Loucy (cell line): ENCODE data around the gene RBM10.

Source experiments
- H2AFZ ChIP-seq: fragments of 200-600 bp; sonication (generic); 2 replicates; pipeline ENCODE4 v1.6.0; 2016; ENCODE audit warnings: antibody characterized with exemption, mild to moderate bottlenecking, low read length, moderate library complexity
- H3F3A ChIP-seq: fragments of 200-600 bp; 2 replicates; pipeline ENCODE4 v1.6.0; 2016; ENCODE audit warnings: antibody characterized with exemption, low read depth, mild to moderate bottlenecking
- H3K27me3 ChIP-seq: fragments of 200-600 bp; sonication (generic); 2 replicates; pipeline ENCODE4 v1.6.1; 2014; ENCODE audit warnings: low read length, mild to moderate bottlenecking; ENCODE audit not compliant: insufficient read depth, poor library complexity, severe bottlenecking
- H3K36me3 ChIP-seq: fragments of 200-600 bp; sonication (generic); 2 replicates; pipeline ENCODE4 v1.6.1; 2016; ENCODE audit warnings: low read length; ENCODE audit not compliant: insufficient read depth
- H3K4me1 ChIP-seq: fragments of 200-600 bp; sonication (generic); 2 replicates; pipeline ENCODE4 v1.5.1; 2014; ENCODE audit warnings: low read length, mild to moderate bottlenecking; ENCODE audit not compliant: insufficient read depth, poor library complexity, severe bottlenecking
- H3K4me2 ChIP-seq: fragments of 200-600 bp; sonication (generic); 2 replicates; pipeline ENCODE4 v1.6.0; 2014; ENCODE audit warnings: antibody characterized with exemption, low read length, low read depth, mild to moderate bottlenecking; ENCODE audit not compliant: poor library complexity, severe bottlenecking
- H3K4me3 ChIP-seq: fragments of 200-600 bp; sonication (generic); 2 replicates; pipeline ENCODE4 v1.5.1; 2014; ENCODE audit warnings: low read length, mild to moderate bottlenecking, mixed read lengths; ENCODE audit not compliant: poor library complexity, severe bottlenecking
- H3K79me2 ChIP-seq: fragments of 200-600 bp; sonication (generic); 2 replicates; pipeline ENCODE4 v1.6.1; 2014; ENCODE audit warnings: low read length; ENCODE audit not compliant: insufficient read depth
- H3K9ac ChIP-seq: fragments of 200-600 bp; sonication (generic); 2 replicates; pipeline ENCODE4 v1.6.0; 2014; ENCODE audit warnings: mild to moderate bottlenecking, low read depth, low read length, moderate library complexity; ENCODE audit not compliant: poor library complexity, severe bottlenecking
- H3K9me2 ChIP-seq: fragments of 200-600 bp; sonication (generic); replicated peaks from 2 replicates; pipeline ENCODE4 v1.6.1; 2016; ENCODE audit warnings: low read depth, low read length, mixed read lengths
- H3K9me3 ChIP-seq: fragments of 200-600 bp; sonication (generic); 2 replicates; pipeline ENCODE4 v1.6.1; 2014; ENCODE audit warnings: mild to moderate bottlenecking, antibody characterized with exemption, low read length, low read depth; ENCODE audit not compliant: insufficient read depth
- H4K20me1 ChIP-seq: fragments of 200-600 bp; sonication (generic); 2 replicates; pipeline ENCODE4 v1.6.0; 2014; ENCODE audit warnings: antibody characterized with exemption, low read length, mild to moderate bottlenecking; ENCODE audit not compliant: insufficient read depth, poor library complexity, severe bottlenecking
- EZH2phosphoT487 ChIP-seq: fragments of 200-600 bp; IDR thresholded peaks from 2 replicates; pipeline ENCODE4 v1.6.1; 2018; ENCODE audit warnings: antibody characterized with exemption, mild to moderate bottlenecking, moderate library complexity, borderline replicate concordance
- TF ChIP-seq, protein P1 (sequence below): fragments of 200-600 bp; sonication (generic); conservative IDR thresholded peaks from 2 replicates; pipeline ENCODE4 v1.5.1; 2014; ENCODE audit warnings: mild to moderate bottlenecking, antibody characterized with exemption, low read length

Gene RBM10

DNA sequence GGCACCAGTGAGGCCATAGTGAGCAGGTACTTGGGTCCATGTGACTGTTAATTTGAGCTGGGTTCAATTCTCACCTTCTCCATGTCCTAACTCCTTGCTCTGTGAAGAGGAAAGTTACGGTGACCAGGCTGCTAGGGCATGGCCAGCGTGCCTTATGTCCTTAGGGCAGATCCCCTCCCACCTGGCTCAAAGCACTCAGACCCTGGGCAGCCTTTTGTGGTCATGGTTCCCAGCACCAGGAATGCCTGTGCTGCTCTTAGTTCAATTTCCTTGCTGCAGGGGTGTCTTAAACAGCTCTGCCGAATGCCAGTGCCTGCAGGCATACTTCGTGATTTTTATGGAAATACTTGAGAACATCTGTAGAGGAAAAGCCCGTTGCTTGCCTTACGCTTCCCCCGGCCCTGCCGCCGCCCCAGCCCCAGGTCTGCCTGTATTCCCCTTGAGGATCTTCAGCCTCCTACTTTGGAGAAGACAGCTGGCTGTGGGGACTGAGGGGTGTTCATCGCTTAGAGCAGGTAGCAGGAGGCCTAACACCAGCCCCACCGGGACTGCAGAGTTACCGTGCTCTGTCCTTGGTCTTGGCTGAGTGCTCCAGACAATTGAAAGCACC, 70.4 kb downstream of the RBM10 start:
- Histone ChIP-seq H3K36me3 (peaks cover 45% of the 10 kb centered on the region; the same call in 1 of the 2 replicates), H3K9ac (no peak overlapping the region), H3F3A (no peaks in the 10 kb centered on the region), H3K27me3 (peaks cover 4% of the 10 kb centered on the region), H4K20me1 (peaks cover 17% of the 10 kb centered on the region), H3K9me3 (no peaks in the 10 kb centered on the region), H3K4me2 (no peak overlapping the region), H3K79me2 (peaks cover 19% of the 10 kb centered on the region), H3K9me2 (no peaks in the 10 kb centered on the region), H3K4me1 (peaks cover 6% of the 10 kb centered on the region), H3K4me3 (no peak overlapping the region), H2AFZ (no peak overlapping the region)
- TF ChIP-seq EZH2phosphoT487 = no peak
- TF ChIP-seq, protein P1, sequence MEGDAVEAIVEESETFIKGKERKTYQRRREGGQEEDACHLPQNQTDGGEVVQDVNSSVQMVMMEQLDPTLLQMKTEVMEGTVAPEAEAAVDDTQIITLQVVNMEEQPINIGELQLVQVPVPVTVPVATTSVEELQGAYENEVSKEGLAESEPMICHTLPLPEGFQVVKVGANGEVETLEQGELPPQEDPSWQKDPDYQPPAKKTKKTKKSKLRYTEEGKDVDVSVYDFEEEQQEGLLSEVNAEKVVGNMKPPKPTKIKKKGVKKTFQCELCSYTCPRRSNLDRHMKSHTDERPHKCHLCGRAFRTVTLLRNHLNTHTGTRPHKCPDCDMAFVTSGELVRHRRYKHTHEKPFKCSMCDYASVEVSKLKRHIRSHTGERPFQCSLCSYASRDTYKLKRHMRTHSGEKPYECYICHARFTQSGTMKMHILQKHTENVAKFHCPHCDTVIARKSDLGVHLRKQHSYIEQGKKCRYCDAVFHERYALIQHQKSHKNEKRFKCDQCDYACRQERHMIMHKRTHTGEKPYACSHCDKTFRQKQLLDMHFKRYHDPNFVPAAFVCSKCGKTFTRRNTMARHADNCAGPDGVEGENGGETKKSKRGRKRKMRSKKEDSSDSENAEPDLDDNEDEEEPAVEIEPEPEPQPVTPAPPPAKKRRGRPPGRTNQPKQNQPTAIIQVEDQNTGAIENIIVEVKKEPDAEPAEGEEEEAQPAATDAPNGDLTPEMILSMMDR = no peak

DNA sequence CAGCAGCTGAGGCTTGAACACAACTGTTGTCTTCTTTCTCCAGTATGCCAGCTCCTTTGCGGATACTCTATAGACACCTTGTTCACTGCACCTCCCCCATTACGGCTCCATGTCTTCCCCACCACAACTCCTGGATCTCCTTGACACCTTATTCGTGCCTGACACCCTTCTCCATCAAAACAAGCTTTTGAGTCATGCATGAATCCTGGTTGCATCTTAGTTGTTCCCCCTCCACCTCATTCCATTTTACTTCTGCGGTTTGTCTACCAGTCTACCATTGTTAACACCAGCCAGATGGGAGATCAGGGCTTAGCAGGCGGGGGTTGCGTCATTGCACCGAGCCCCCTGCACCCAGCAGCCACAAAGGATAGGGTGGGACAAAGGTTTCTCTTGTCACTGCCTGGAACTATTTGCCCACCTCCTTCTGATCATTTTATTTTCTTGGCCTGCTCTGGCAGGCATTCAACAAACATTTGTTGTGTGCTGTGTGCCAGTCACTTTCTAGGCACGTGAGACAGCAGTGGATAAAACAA, 71.4 kb downstream of the RBM10 start:
- peaks cover 30% of the 10 kb centered on the region for H3K79me2 ChIP-seq
- no peak overlapping the region for H3K9ac ChIP-seq
- H2AFZ ChIP-seq = no peak overlapping the region
- H3F3A ChIP-seq = no peaks in the 10 kb centered on the region
- peaks cover 35% of the 10 kb centered on the region; the same call in 1 of the 2 replicates for H3K36me3 ChIP-seq
- H3K4me2 ChIP-seq = no peak overlapping the region
- H3K4me1 ChIP-seq = peaks cover 10% of the 10 kb centered on the region
- H4K20me1 ChIP-seq = peaks cover 28% of the 10 kb centered on the region
- H3K9me3 ChIP-seq = no peaks in the 10 kb centered on the region
- no peak overlapping the region for H3K4me3 ChIP-seq
- TF ChIP-seq EZH2phosphoT487 = no peak
- TF ChIP-seq, protein P1 = no peak
- no peaks in the 10 kb centered on the region for H3K9me2 ChIP-seq
- H3K27me3 ChIP-seq = peaks cover 4% of the 10 kb centered on the region

DNA sequence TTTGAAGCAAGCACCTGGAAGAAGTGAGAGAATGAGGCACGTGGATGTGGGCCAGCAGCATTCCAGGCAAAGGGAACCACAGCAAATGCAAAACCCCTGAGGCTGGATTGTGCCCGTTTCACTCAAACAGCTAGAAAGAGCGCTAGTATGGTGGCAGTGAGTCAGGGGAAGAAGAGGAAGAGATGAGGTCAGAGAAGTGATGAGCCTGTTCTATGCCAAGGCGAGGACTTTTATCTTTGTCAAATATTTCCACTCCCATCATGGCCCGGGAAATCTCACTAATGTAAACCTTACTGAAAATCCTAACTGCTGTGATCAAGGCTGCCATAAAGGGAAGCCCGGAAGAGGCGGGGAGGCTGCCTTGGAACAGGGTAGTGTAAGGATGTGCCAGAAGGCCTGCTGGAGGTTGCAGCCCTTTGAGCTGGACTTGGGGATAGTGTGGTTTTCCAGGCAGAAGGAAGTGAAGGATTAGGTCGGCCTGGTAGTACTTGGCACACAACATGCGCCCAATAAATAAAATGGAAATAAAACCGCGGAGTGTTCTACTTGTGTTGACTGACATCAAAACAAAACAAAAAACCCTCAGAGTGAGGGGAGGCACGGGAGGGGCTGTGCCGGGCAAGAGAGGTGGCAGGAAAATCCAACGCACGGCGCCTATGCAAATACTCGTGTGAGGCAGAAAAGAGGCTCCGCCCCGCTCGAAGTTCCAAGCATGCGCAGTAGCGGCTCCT, 72.3 kb downstream of the RBM10 start:
- Histone ChIP-seq H3K4me3 (peak overlapping the region; percentile 74), H4K20me1 (peaks cover 35% of the 10 kb centered on the region), H3K9me2 (no peaks in the 10 kb centered on the region), H3K9ac (peak overlapping the region; percentile 71), H3K79me2 (peaks cover 38% of the 10 kb centered on the region), H3K4me1 (peaks cover 10% of the 10 kb centered on the region), H3F3A (no peaks in the 10 kb centered on the region), H3K36me3 (peaks cover 26% of the 10 kb centered on the region; the same call in 1 of the 2 replicates), H3K4me2 (peak overlapping the region; percentile 96), H2AFZ (no peak overlapping the region), H3K27me3 (peaks cover 4% of the 10 kb centered on the region), H3K9me3 (no peaks in the 10 kb centered on the region)
- TF ChIP-seq EZH2phosphoT487 = no peak
- TF ChIP-seq, protein P1 = no peak
